Renal cortex interstitium (tissue), 11 donors: ENCODE results near the gene ALK. TPM values are rescaled to one million over a fixed set of nuclear protein-coding genes. Genes with fewer than 3 reads are reported as not detected.

Experiments
- DNase-seq, 11 donors: peaks; one replicate each; pipeline ENCODE4 v3.0.0-alpha.2; 2013; ENCODE audit warnings: low read depth in 9 of 11, low spot score in 4 of 11; ENCODE audit errors: extremely low read depth in 1 of 11
- polyA plus RNA-seq, 3 donors: library from polyadenylated mRNA; unstranded; fragments of 120-200 nt; gene quantifications; one replicate each; pipeline ENCODE4 v1.2.1, GENCODE V29; 2013; ENCODE audit not compliant: insufficient read length in 3 of 3

Gene ALK
- polyA plus RNA-seq, 3 donors = 0.17 to 0.60 (median 0.35) TPM

- DNase-seq = no peak
These were observed 606.4 kb downstream of the ALK start for GRCh38 chr2:29314816-29315571.

DNA sequence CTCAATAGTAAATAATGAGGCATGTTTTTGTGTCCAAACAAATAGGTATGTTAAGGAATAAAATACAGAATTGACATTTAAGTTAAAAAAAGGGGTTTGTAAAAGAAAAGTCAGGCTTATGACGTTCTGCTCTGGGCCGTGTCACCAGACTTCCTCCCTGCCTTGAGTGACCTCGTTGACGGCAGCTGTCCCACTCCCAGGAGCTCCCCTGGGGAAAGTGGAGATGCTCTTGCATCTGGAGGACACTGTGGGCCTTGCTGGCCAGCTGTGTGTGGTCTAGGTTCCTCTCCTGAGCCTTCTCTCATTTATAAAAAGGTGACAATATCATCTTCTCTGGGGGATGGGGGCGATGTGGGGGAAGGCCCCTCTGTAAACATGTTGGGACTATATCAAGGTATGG lies 609.9 kb downstream of the ALK start:
- DNase-seq = no peak

- DNase-seq = peak in 7 of 11 donors; percentile 34 to 74 (median 51)
These were observed 610.6 kb downstream of the ALK start for GRCh38 chr2:29310650-29311348.

- DNase-seq = peak in 6 of 11 donors; percentile 45 to 69 (median 56)
These were observed 612.0 kb downstream of the ALK start for GRCh38 chr2:29309090-29310029.

DNA sequence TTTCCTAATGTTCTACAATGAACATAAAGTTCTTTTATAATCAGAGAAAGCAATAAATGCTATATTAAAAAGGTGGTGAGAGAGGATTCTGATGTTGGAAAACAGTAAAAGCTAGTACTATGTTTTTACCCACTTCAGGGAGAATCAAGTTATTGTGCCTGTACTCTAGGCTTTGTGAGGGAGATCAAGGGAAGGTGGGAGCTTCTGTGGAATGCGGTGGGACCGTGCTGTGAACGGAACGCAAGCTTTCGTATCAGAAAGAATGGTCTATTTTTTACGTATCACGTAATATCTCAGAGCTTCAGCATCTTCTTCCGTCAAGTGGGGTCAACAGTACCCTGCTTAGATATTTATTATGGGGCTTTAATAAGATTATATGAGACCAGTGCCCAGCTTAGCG lies 613.0 kb downstream of the ALK start:
- no peak for DNase-seq

GRCh38 chr2:29307519-29307918 lies 613.9 kb downstream of the ALK start:
- DNase-seq = no peak

DNA sequence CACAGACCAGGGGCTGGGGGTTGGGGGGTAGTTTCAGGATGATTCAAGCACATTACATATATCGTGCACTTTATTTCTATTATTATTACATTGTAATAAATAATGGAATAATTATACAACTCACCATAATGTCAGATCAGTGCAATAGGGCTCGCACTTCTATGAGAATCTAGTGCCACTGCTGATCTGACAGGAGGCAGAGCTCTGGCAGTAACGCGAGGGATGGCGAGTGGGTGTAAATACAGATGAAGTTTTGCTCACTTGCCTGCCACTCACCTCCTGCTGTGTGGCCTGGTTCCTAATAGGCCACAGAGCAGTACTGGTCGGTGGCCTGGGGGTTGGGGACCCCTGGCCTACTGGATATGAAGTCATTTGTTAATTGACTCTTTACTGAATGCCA lies 615.6 kb downstream of the ALK start:
- no peak for DNase-seq

GRCh38 chr2:29304399-29305060 lies 616.9 kb downstream of the ALK start:
- DNase-seq = no peak

- DNase-seq = no peak
These were observed 624.8 kb downstream of the ALK start for GRCh38 chr2:29296585-29296984.

GRCh38 chr2:29295845-29296244 lies 625.5 kb downstream of the ALK start:
- DNase-seq = no peak

- peak; percentile 41 to 75 (median 62) for DNase-seq
These were observed 627.5 kb downstream of the ALK start for GRCh38 chr2:29293830-29294438.

GRCh38 chr2:29290293-29291047 lies 630.9 kb downstream of the ALK start:
- DNase-seq = no peak

DNA sequence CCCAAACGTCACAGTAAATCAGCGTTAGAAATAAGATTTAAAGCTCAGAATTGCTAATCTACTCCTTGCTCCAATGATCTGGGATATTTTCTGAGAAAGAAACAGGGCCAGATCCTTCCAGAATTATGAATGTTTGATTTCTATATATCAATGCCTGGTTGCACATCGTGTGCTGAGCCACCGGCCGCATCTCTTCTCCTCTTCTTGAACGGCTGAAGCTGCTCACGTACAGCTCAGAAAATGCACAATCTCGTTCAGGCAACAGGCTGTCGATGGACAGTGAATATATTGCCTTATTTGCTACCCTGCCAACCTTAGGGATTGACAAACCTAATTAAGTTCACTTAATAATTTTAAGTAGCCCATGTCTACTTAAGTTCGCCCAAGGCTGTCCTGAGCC lies 636.7 kb downstream of the ALK start:
- DNase-seq = no peak

DNA sequence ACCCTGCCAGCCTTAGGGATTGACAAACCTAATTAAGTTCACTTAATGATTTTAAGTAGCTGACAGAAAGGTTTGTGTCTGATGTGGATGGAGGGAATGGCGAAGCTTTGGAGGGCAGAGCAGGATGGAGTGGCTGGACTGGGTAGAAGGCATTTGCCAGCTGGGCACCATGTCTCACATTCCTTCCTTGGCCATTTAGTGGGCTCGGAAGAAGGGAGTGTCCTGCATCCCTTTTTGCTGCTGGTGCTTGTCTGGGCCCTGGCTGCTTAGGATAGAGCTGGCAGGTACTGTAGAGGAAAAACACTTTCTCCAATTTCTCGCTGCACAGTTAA lies 639.5 kb downstream of the ALK start:
- no peak for DNase-seq

DNA sequence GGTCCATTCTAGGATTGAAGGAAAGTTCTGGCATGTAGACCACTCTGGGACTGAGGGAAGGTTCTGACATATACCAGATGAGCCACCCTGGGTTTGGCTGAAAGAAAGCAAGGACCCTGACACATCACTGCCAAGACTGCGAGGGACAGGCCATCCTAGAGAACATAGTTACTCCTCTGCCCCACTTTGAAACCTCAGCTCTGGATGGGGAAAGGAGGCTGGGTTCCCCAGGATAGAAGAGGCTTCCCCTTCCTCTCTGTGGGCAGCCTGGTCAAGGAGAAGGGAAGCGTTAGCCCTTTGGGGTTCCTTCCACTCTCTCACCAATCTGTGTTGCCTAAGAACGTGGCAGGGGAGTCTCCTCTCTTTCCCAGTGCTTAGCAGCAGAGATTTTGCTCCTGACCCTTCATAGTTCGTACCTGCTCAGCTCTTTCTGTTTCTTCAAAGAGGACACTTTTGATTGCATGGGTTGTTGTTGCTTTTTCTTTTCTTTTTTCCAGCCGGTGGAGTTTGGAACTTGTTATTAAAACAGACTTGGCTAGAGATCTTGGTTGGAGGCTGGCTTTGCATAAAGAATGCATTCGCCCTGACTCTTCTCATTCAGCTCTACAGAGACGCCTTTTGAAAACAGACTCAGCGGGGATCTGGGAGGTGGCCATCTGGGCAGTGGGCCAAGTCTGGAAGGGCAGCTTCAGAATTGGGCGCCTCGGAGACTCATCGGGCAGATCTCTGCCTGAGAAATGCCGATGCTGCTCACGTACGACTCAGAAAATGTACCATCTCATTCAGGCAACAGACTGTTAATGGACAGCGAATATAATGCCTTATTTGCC lies 640.1 kb downstream of the ALK start:
- no peak for DNase-seq

- no peak for DNase-seq
These were observed 642.4 kb downstream of the ALK start for GRCh38 chr2:29278966-29279365.

DNA sequence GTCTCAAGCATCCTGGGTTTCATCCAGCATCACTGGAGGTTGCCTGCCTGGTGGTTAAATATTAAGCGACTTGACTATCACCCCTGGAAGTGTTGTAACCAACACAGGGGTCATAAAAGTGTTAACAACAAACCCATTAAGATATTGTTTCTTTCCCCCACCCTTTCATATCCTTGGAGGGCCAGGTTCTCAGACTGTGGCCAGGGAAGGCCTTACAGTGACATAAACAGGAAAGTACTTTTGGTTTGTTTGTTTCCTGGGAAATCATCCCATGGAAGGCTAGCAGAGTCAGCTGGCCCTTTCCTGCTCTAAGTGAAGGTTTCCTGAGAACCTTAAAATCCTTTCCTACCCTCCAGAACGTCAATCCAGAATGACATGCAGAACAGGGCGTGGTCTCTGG lies 645.2 kb downstream of the ALK start:
- DNase-seq = no peak
